SK-N-SH (cell line): ENCODE data around the gene HDAC4. TPM values are rescaled to one million over a fixed set of nuclear protein-coding genes. Genes with fewer than 3 reads are reported as not detected.

ENCODE experiments used
- CTCF ChIA-PET: fragments of 300-600, 350-600 bp; formaldehyde crosslinking; extraction: SDS; loops from one replicate; lab custom pipeline; 2021; lab: Yijun Ruan, JAX
- POLR2A ChIA-PET: fragments of 350-600 bp; sonication (Branson Sonifier 250); formaldehyde crosslinking; extraction: SDS; loops from one replicate; lab custom pipeline; 2020; ENCODE audit warnings: antibody characterized with exemption, inconsistent platforms; lab: Yijun Ruan, JAX
- DNase-seq: peaks from one replicate; pipeline ENCODE4 v3.0.0; 2012
- H2AFZ ChIP-seq: fragments of 200-600 bp; sonication (generic); 2 replicates; pipeline ENCODE4 v1.8.1; 2016; ENCODE audit warnings: antibody characterized with exemption, mild to moderate bottlenecking, low read depth
- H3F3A ChIP-seq: fragments of 200-600 bp; sonication (generic); replicated peaks from 2 replicates; pipeline ENCODE3; 2016; ENCODE audit warnings: antibody characterized with exemption, mild to moderate bottlenecking; ENCODE audit not compliant: insufficient read depth
- H3K27ac ChIP-seq, 2 experiments: fragments of 200-500 bp in 1 of 2; fragments of 200-600 bp in 1 of 2; sonication (Bioruptor generic) in 1 of 2; sonication (generic), shearing (Covaris generic) in 1 of 2; 2 replicates each; pipeline versions ENCODE4 v1.5.1 to v1.6.1; 2014 to 2016; ENCODE audit warnings: low read depth in 2 of 2, inconsistent platforms in 1 of 2, low read length in 1 of 2, mild to moderate bottlenecking in 1 of 2, mixed read lengths in 1 of 2
- H3K27me3 ChIP-seq: fragments of 200-600 bp; sonication (generic), shearing (Covaris generic); 2 replicates; pipeline ENCODE4 v1.6.1; 2016; ENCODE audit warnings: mixed run types; ENCODE audit not compliant: insufficient read depth
- H3K36me3 ChIP-seq, 2 experiments: fragments of 200-500 bp in 1 of 2; fragments of 200-600 bp in 1 of 2; sonication (Bioruptor generic) in 1 of 2; sonication (generic) in 1 of 2; replicated peaks in 1 of 2; 2 replicates each; pipeline versions ENCODE3 to v1.5.1; 2014 to 2016; ENCODE audit warnings: low read length in 1 of 2, mild to moderate bottlenecking in 1 of 2; ENCODE audit not compliant: insufficient read depth in 2 of 2, control insufficient read depth in 1 of 2
- H3K4me1 ChIP-seq, 2 experiments: fragments of 200-500 bp in 1 of 2; fragments of 200-600 bp in 1 of 2; sonication (Bioruptor generic) in 1 of 2; sonication (generic), shearing (Covaris generic) in 1 of 2; 2 replicates each; pipeline versions ENCODE4 v1.5.1 to v1.6.1; 2014 to 2016; ENCODE audit warnings: low read depth in 1 of 2, low read length in 1 of 2, mixed run types in 1 of 2; ENCODE audit not compliant: insufficient read depth in 2 of 2, control insufficient read depth in 1 of 2
- H3K4me2 ChIP-seq: fragments of 200-600 bp; sonication (generic), shearing (Covaris generic); 2 replicates; pipeline ENCODE4 v1.6.1; 2017; ENCODE audit warnings: mixed run types
- H3K4me3 ChIP-seq, 2 experiments: fragments of 200-500 bp in 1 of 2; fragments of 200-600 bp in 1 of 2; sonication (Bioruptor generic) in 1 of 2; sonication (generic), shearing (Covaris generic) in 1 of 2; 2 replicates each; pipeline versions ENCODE4 v1.5.1 to v1.8.1; 2014 to 2016; ENCODE audit warnings: low read depth in 2 of 2, inconsistent platforms in 1 of 2, low read length in 1 of 2, mild to moderate bottlenecking in 1 of 2, mixed read lengths in 1 of 2, moderate library complexity in 1 of 2
- H3K79me2 ChIP-seq: fragments of 200-600 bp; sonication (generic); 2 replicates; pipeline ENCODE4 v1.8.1; 2017; ENCODE audit warnings: mild to moderate bottlenecking; ENCODE audit not compliant: insufficient read depth
- H3K9ac ChIP-seq: fragments of 200-600 bp; sonication (generic); 2 replicates; pipeline ENCODE4 v1.6.1; 2017; ENCODE audit warnings: mixed run types
- H3K9me2 ChIP-seq: fragments of 200-600 bp; sonication (generic); 2 replicates; pipeline ENCODE4 v1.6.1; 2017; ENCODE audit warnings: mixed run types
- H3K9me3 ChIP-seq: fragments of 200-600 bp; sonication (generic); 2 replicates; pipeline ENCODE4 v1.6.1; 2017; ENCODE audit warnings: mixed run types, mild to moderate bottlenecking, moderate library complexity
- H4K20me1 ChIP-seq: fragments of 200-600 bp; sonication (generic); 2 replicates; pipeline ENCODE4 v1.6.1; 2017; ENCODE audit warnings: mild to moderate bottlenecking, mixed run types; ENCODE audit not compliant: insufficient read depth
- CTCF ChIP-seq: fragments of 200-600 bp; sonication (generic); IDR thresholded peaks from 2 replicates; pipeline ENCODE4 v1.6.1; 2017; ENCODE audit warnings: antibody characterized with exemption, mild to moderate bottlenecking, moderate library complexity
- EP300 ChIP-seq, 2 experiments: IDR thresholded peaks; 2 replicates each; pipeline versions ENCODE4 v1.4.0 to v1.6.1; 2012; ENCODE audit warnings: borderline replicate concordance in 1 of 2, low read depth in 1 of 2, low read length in 1 of 2
- FOSL2 ChIP-seq: IDR thresholded peaks from 2 replicates; pipeline ENCODE4 v1.4.0; 2012; ENCODE audit warnings: low read depth, mild to moderate bottlenecking, moderate library complexity, borderline replicate concordance
- IRF3 ChIP-seq: fragments of 150-350 bp; IDR thresholded peaks from 2 replicates; pipeline ENCODE4 v1.6.1; 2016; ENCODE audit warnings: mild to moderate bottlenecking, low read depth, low read length
- MAX ChIP-seq: IDR thresholded peaks from 2 replicates; pipeline ENCODE4 v1.4.0; 2012; ENCODE audit warnings: low read depth
- NFIC ChIP-seq: IDR thresholded peaks from 2 replicates; pipeline ENCODE4 v1.4.0; 2012; ENCODE audit warnings: borderline replicate concordance
- RAD21 ChIP-seq: IDR thresholded peaks from 2 replicates; pipeline ENCODE4 v1.6.1; 2012; ENCODE audit warnings: mild to moderate bottlenecking, low read length
- REST ChIP-seq: IDR thresholded peaks from 2 replicates; pipeline ENCODE4 v1.6.1; 2012; ENCODE audit warnings: mild to moderate bottlenecking, low read depth, low read length, moderate library complexity
- USF2 ChIP-seq: fragments of 150-350 bp; IDR thresholded peaks from 2 replicates; pipeline ENCODE4 v1.6.1; 2017; ENCODE audit warnings: antibody characterized with exemption, low read length, low read depth, borderline replicate concordance
- ZBTB33 ChIP-seq: IDR thresholded peaks from 2 replicates; pipeline ENCODE4 v1.4.0; 2012; ENCODE audit warnings: low read depth, borderline replicate concordance
- WGBS: methylation state at CpG from one replicate; pipeline ENCODE4 v1.1.6; 2017; ENCODE audit warnings: low lambda C conversion rate; 5-methylcytosine and 5-hydroxymethylcytosine counted together
- polyA plus RNA-seq, 3 experiments: library from polyadenylated mRNA; depleted of rRNA; stranded (reverse); fragments of >200 nt; gene quantifications; 2 replicates each; pipeline ENCODE4 v1.2.3, GENCODE V29; 2012

HDAC4 gene
- polyA plus RNA-seq, 1 of the 3 experiments (the other 2 are of a cell fraction), result 5.5 TPM

GRCh38 chr2:239365071-239365781 lies 35.6 kb downstream of the HDAC4 start:
- 93% methylated on average over 11 of the region's 11 CpGs for WGBS
- Histone ChIP-seq H3K4me2 (no peak overlapping the region), H3F3A (no peaks in the 10 kb centered on the region), H3K9ac (no peak overlapping the region), H3K4me3 (no peak overlapping the region), H3K4me1 (peaks cover 0 to 25% of the 10 kb centered on the region in 2 experiments; a peak in 1 of 4 replicates), H3K27ac (no peak overlapping the region; a peak in 1 of 4 replicates), H3K27me3 (no peaks in the 10 kb centered on the region), H3K9me3 (no peaks in the 10 kb centered on the region), H2AFZ (no peak overlapping the region), H3K79me2 (peaks cover 11% of the 10 kb centered on the region; the same call in 1 of the 2 replicates), H4K20me1 (no peaks in the 10 kb centered on the region), H3K9me2 (no peaks in the 10 kb centered on the region), H3K36me3 (no peaks in the 10 kb centered on the region)
- ChIA-PET POLR2A (no interaction called here), CTCF (no interaction called here)
- DNase-seq, result no peak
- TF ChIP-seq EP300 (IDR thresholded peaks at IDR 0.05; ENCODE audit: borderline replicate concordance in 1 of 2, low read depth in 1 of 2, low read length in 1 of 2), result no peak
- TF ChIP-seq REST, result no peak
- TF ChIP-seq USF2, result no peak
- no peak for TF ChIP-seq FOSL2
- no peak for TF ChIP-seq NFIC
- no peak for TF ChIP-seq CTCF
- TF ChIP-seq IRF3, result no peak
- no peak for TF ChIP-seq RAD21
- no peak for TF ChIP-seq ZBTB33
- no peak for TF ChIP-seq MAX
